Activated CD8-positive, alpha-beta T cell treated with anti-CD3 and anti-CD28 coated beads, Interleukin-2, amount 10 ng/mL, durations not matched to agents 7 days and 5 days (primary cell): ENCODE results near the gene DIS3L2. TPM values are rescaled to one million over a fixed set of nuclear protein-coding genes. Genes with fewer than 3 reads are reported as not detected.
A peak's percentile ranks its signal among the peaks of the same experiment; 100 is the strongest.
"Not testable (repeated sequence)": the region's sequence is repeated elsewhere in the genome, so short reads cannot be mapped to it uniquely, and the experiment has no call there.

Experiments
- ATAC-seq: fragments of 150-1000 bp; cut with Tn5 transposase; one replicate; pipeline ENCODE4 v1.10.0; 2021; ENCODE audit warnings: moderate library complexity
- CTCF ChIA-PET: fragments of 350-600 bp; sonication (Branson Sonifier 250); formaldehyde crosslinking; loops from one replicate; lab custom pipeline; 2021; ENCODE audit warnings: antibody characterized with exemption; lab: Charles Lee
- POLR2A ChIA-PET: fragments of 350-600 bp; sonication (Branson Sonifier 250); formaldehyde crosslinking; loops from one replicate; lab custom pipeline; 2021; ENCODE audit warnings: antibody characterized with exemption; lab: Charles Lee
- DNase-seq: peaks from one replicate; pipeline ENCODE4 v3.0.0-alpha.2; 2020
- H3K27ac Mint-ChIP-seq: one replicate; pipeline ENCODE4 v1.8.0; 2021; ENCODE audit warnings: mild to moderate bottlenecking, mixed read lengths
- H3K27me3 Mint-ChIP-seq: one replicate; pipeline ENCODE4 v1.8.0; 2021; ENCODE audit warnings: low read depth, mixed read lengths
- H3K36me3 Mint-ChIP-seq: one replicate; pipeline ENCODE4 v1.8.0; 2021; ENCODE audit warnings: low read depth, mixed read lengths
- H3K4me1 Mint-ChIP-seq: one replicate; pipeline ENCODE4 v1.8.0; 2021; ENCODE audit warnings: low read depth, mixed read lengths
- H3K4me3 Mint-ChIP-seq: one replicate; pipeline ENCODE4 v1.8.0; 2021; ENCODE audit warnings: mild to moderate bottlenecking, mixed read lengths
- H3K9me3 Mint-ChIP-seq: one replicate; pipeline ENCODE4 v1.8.0; 2022; ENCODE audit warnings: mixed read lengths; ENCODE audit not compliant: insufficient read depth
- total RNA-seq, 2 experiments: library from RNA; stranded (reverse); gene quantifications; one replicate each; pipeline ENCODE4 v1.2.3, GENCODE V29; 2021

DIS3L2 gene
- total RNA-seq, 2 experiments from 2014 or later, result 32.2 to 36.2 TPM

GRCh38 chr2:231940795-231941194, 20.7 kb upstream of the DIS3L2 start:
- H3K27ac Mint-ChIP-seq, result no peak overlapping the region

GRCh38 chr2:231941673-231942072, 19.8 kb upstream of the DIS3L2 start:
- DNase-seq (no peak), ATAC-seq (no peak)
- Mint-ChIP-seq H3K9me3 (no peaks in the 10 kb centered on the region), H3K27ac (no peak overlapping the region), H3K36me3 (no peaks in the 10 kb centered on the region), H3K27me3 (no peaks in the 10 kb centered on the region), H3K4me3 (no peak overlapping the region), H3K4me1 (peaks cover 5% of the 10 kb centered on the region)
- ChIA-PET POLR2A (no interaction called here), CTCF (interaction anchor here (0.8 to 1.5 kb wide), 2 partner anchors 12 to 199 kb away, joined by 3 to 4 read pairs; no protein-coding TSS in a partner anchor)

More at GRCh38 chr2:231940795-231941194, 20.7 kb upstream of the DIS3L2 start:
- CTCF ChIA-PET, result interaction anchor here (0.8 to 1.5 kb wide), 2 partner anchors 11 to 200 kb away, joined by 3 to 4 read pairs; no protein-coding TSS in a partner anchor
- no peaks in the 10 kb centered on the region for H3K36me3 Mint-ChIP-seq
- DNase-seq (no peak), ATAC-seq (no peak)
- peaks cover 4% of the 10 kb centered on the region for H3K4me1 Mint-ChIP-seq
- H3K27me3 Mint-ChIP-seq, result no peaks in the 10 kb centered on the region
- H3K9me3 Mint-ChIP-seq, result no peaks in the 10 kb centered on the region
- no peak overlapping the region for H3K4me3 Mint-ChIP-seq
- POLR2A ChIA-PET, result no interaction called here

DNA sequence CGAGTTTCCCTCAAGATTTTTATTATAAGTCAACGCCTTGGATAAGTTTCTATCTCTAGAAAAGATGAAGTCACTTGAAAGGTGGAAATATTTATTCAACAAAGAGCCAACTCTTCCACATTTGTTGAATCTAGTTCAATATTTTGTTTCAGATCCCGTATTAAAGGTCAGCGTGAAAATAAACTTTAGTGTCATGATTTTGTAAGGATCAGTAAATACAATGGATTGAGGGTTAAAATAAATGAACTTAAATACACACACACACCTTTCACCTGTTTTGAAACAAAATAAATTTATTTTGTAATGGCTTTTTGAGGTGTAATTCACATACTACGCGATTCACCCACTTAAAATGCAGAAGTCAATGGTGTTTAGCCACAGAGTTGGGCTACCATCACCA, 19.3 kb upstream of the DIS3L2 start:
- Mint-ChIP-seq H3K9me3 (no peaks in the 10 kb centered on the region), H3K27ac (no peak overlapping the region), H3K4me3 (no peak overlapping the region), H3K27me3 (no peaks in the 10 kb centered on the region), H3K36me3 (no peaks in the 10 kb centered on the region), H3K4me1 (peaks cover 4% of the 10 kb centered on the region)
- ChIA-PET POLR2A (no interaction called here), CTCF (no interaction called here)
- no peak for DNase-seq
- ATAC-seq, result no peak

- Mint-ChIP-seq H3K36me3 (no peaks in the 10 kb centered on the region), H3K4me1 (peaks cover 4% of the 10 kb centered on the region), H3K9me3 (no peaks in the 10 kb centered on the region), H3K27me3 (peaks cover 4% of the 10 kb centered on the region), H3K27ac (no peak overlapping the region), H3K4me3 (no peak overlapping the region)
- ChIA-PET POLR2A (no interaction called here), CTCF (no interaction called here)
- no peak for ATAC-seq
- DNase-seq, result no peak
These were observed 15.2 kb upstream of the DIS3L2 start for GRCh38 chr2:231946241-231946814.

DNA sequence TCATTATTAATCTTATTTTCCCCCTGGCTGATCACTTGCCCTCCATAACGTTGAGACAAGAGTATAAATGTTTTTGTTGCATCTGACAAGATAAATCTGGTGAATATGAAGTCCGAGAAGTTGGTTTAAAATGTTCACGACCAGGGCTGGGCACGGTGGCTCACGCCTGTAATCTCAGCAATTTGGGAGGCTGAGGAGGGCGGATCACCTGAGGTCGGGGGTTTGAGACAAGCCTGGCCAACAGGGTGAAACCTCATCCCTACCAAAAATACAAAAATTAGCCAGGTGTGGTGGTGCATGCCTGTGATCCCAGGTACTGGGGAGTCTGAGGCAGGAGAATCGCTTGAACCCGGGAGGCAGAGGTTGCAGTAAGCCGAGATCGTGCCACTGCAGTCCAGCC, 14.4 kb upstream of the DIS3L2 start:
- CTCF ChIA-PET, POLR2A ChIA-PET, H3K4me1 Mint-ChIP-seq, ATAC-seq, H3K9me3 Mint-ChIP-seq, DNase-seq, H3K36me3 Mint-ChIP-seq, H3K4me3 Mint-ChIP-seq, H3K27me3 Mint-ChIP-seq, H3K27ac Mint-ChIP-seq: not testable (repeated sequence)

GRCh38 chr2:231947694-231948093, 13.8 kb upstream of the DIS3L2 start:
- ChIA-PET CTCF (no interaction called here), POLR2A (no interaction called here)
- Mint-ChIP-seq H3K27ac (no peak overlapping the region), H3K4me3 (no peak overlapping the region), H3K27me3 (peaks cover 9% of the 10 kb centered on the region), H3K36me3 (no peaks in the 10 kb centered on the region), H3K9me3 (no peaks in the 10 kb centered on the region), H3K4me1 (peaks cover 4% of the 10 kb centered on the region)
- ATAC-seq, result no peak
- no peak for DNase-seq

- DNase-seq (no peak), ATAC-seq (no peak)
- peaks cover 15% of the 10 kb centered on the region for H3K27me3 Mint-ChIP-seq
- no peak overlapping the region for H3K4me3 Mint-ChIP-seq
- H3K36me3 Mint-ChIP-seq, result no peaks in the 10 kb centered on the region
- H3K4me1 Mint-ChIP-seq, result no peaks in the 10 kb centered on the region
- ChIA-PET CTCF (no interaction called here), POLR2A (no interaction called here)
- no peak overlapping the region for H3K27ac Mint-ChIP-seq
- H3K9me3 Mint-ChIP-seq, result no peaks in the 10 kb centered on the region
These were observed 10.0 kb upstream of the DIS3L2 start for GRCh38 chr2:231951452-231952035.

DNA sequence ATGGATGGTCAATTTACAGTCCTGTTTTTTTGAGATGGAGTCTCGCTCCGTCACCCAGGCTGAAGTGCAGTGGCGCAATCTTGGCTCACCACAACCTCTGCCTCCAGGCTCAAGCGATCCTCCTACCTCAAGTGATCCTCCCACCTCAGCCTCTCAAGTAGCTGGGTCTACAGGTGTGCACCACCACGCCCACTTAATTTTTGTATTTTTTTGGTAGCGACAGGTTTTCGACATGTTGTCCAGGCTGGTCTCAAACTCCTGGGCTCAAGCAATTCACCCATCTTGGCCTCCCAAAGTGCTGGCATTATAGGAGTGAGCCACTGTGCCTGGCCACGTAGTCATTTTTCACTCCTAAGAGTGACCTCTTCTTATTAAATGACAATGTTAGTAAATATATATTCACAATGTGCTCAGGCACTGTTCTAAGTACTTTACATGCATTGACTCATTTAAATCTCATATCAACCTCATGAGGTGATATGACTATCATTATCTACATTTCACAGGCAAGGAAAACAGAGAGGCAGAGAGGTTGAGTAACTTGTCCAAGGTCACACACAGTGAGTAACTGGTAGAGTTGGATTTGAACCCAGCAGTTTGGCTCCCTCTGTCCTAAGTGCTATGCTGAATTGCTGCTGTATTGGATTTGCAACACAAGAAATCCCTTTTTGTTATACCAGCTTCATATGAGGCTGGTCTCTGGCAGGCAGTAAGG, 5.6 kb upstream of the DIS3L2 start:
- H3K36me3 Mint-ChIP-seq, result peaks cover 2% of the 10 kb centered on the region
- no peak for DNase-seq
- peaks cover 4% of the 10 kb centered on the region for H3K4me1 Mint-ChIP-seq
- ATAC-seq, result no peak
- H3K27ac Mint-ChIP-seq, result no peak overlapping the region
- H3K9me3 Mint-ChIP-seq, result no peaks in the 10 kb centered on the region
- CTCF ChIA-PET, result no interaction called here
- POLR2A ChIA-PET, result interaction anchor here (0.8 kb wide), 1 partner anchor 43 kb away, joined by 3 read pairs; no protein-coding TSS in a partner anchor
- no peak overlapping the region for H3K4me3 Mint-ChIP-seq
- H3K27me3 Mint-ChIP-seq, result peaks cover 11% of the 10 kb centered on the region

DNA sequence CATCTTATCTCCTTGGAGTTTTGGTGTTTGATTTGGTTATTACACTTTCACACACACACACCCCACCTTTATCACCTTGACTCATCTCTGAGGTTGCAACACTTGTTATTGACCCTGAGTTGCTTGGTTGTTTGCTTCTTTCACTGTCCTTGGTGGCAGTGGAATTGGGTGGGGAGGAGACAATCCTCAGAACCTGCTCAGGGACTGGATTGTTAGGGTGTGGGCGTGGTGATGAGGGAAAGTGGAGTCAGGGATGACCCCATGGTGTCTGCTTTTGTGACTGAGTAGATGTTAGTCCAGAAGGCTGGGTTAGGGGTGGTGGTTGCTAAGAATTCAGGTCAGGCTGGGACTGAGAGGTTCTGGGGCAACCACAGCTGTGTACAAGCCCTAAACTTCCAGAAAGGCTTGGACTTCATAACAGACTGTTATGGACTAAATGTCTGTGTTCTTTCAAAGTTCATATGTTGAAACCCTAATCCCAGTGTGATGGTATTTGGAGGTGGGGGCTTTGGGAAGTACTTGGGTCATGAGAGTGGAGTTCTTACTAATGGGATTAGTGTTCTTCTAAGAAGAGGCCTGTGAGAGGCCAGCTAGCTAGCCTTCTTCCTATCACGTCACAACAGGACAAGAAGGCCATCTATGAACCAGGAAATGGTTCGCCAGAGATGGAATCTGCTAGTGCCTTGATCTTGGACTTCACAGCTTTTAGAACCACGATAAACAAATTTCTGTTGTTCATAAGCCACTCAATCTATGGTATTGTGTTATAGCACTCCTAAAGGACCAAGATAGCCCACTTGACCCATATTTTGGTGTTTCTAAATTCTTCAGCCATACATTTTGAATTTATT, 3.4 kb upstream of the DIS3L2 start:
- POLR2A ChIA-PET, result no interaction called here
- H3K27ac Mint-ChIP-seq, result no peak overlapping the region
- H3K36me3 Mint-ChIP-seq, result peaks cover 5% of the 10 kb centered on the region
- ATAC-seq (no peak), DNase-seq (no peak)
- CTCF ChIA-PET, result no interaction called here
- H3K9me3 Mint-ChIP-seq, result no peaks in the 10 kb centered on the region
- H3K4me3 Mint-ChIP-seq, result no peak overlapping the region
- H3K4me1 Mint-ChIP-seq, result peaks cover 17% of the 10 kb centered on the region
- H3K27me3 Mint-ChIP-seq, result peaks cover 6% of the 10 kb centered on the region

DNA sequence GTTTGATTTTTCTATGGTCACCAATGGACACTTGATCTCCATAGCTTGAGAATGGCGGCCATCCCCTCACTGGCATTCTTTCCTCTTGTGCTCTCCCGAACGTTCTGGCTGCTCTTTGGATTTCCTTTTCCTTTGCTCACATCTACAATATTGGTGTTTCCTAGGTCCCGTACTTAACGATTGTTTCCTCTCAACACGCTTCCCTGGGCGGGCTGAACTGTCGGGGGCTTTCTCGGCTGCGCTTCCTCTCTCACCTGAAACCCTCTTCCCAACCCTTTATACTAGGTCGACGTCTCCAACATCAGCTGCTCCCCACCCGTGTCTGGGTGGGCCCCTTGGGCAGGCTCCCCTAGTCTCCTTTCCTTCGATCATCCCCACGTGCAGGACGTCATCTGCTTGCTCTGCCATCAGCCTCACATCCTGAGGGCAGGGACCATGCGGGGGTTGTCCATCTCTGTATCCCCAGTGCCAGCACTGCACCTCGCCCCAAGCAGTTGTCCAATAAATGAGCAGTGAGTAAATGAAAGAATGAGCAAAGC, 634 bp upstream of the DIS3L2 start:
- ChIA-PET CTCF (no interaction called here), POLR2A (interaction anchor here (0.6 to 1.5 kb wide), 5 partner anchors 78 to 1735 kb away, joined by 3 to 5 read pairs (median 3); partner anchors contain the start of gene SP140)
- Mint-ChIP-seq H3K36me3 (peaks cover 5% of the 10 kb centered on the region), H3K27ac (peak overlapping the region; percentile 93), H3K4me3 (peak overlapping the region; percentile 96), H3K9me3 (no peaks in the 10 kb centered on the region), H3K4me1 (peaks cover 30% of the 10 kb centered on the region), H3K27me3 (no peaks in the 10 kb centered on the region)
- DNase-seq (peak; percentile 56), ATAC-seq (no peak)

- Mint-ChIP-seq H3K4me1 (peaks cover 39% of the 10 kb centered on the region), H3K27ac (no peak overlapping the region), H3K36me3 (peaks cover 18% of the 10 kb centered on the region), H3K27me3 (no peaks in the 10 kb centered on the region), H3K4me3 (no peak overlapping the region), H3K9me3 (peaks cover 7% of the 10 kb centered on the region)
- ATAC-seq (no peak), DNase-seq (no peak)
- CTCF ChIA-PET, result no interaction called here
- POLR2A ChIA-PET, result no interaction called here
These were observed 3.6 kb downstream of the DIS3L2 start for GRCh38 chr2:231965102-231965501.
